HEK293T (cell line): ENCODE measurements around the gene ZMYM2.

Experiments used
- ARNT ChIP-seq: fragments of 450-650 bp; IDR thresholded peaks from 2 replicates; pipeline ENCODE4 v1.6.1; 2017; ENCODE audit warnings: mild to moderate bottlenecking
- BHLHE40 ChIP-seq: fragments of 450-650 bp; IDR thresholded peaks from 2 replicates; pipeline ENCODE4 v1.6.1; 2016; ENCODE audit warnings: mild to moderate bottlenecking, moderate library complexity, borderline replicate concordance
- CTBP1 ChIP-seq: fragments of 450-650 bp; IDR thresholded peaks from 2 replicates; pipeline ENCODE4 v1.6.1; 2016; ENCODE audit warnings: borderline replicate concordance
- FOXA1 ChIP-seq: fragments of 450-650 bp; IDR thresholded peaks from 2 replicates; pipeline ENCODE4 v1.6.1; 2016; ENCODE audit warnings: mild to moderate bottlenecking
- FOXK2 ChIP-seq: fragments of 450-650 bp; IDR thresholded peaks from 2 replicates; pipeline ENCODE4 v1.6.1; 2016; ENCODE audit warnings: mild to moderate bottlenecking
- FOXM1 ChIP-seq: fragments of 450-650 bp; IDR thresholded peaks from 2 replicates; pipeline ENCODE4 v1.6.1; 2017; ENCODE audit warnings: mild to moderate bottlenecking, borderline replicate concordance
- HDGF ChIP-seq: fragments of 450-650 bp; IDR thresholded peaks from 2 replicates; pipeline ENCODE4 v1.6.1; 2017; ENCODE audit warnings: antibody characterized with exemption, borderline replicate concordance
- NFRKB ChIP-seq: fragments of 450-650 bp; IDR thresholded peaks from 2 replicates; pipeline ENCODE4 v1.6.1; 2016; ENCODE audit warnings: mild to moderate bottlenecking, moderate library complexity
- SP1 ChIP-seq: fragments of 450-650 bp; IDR thresholded peaks from 2 replicates; pipeline ENCODE4 v1.6.1; 2017
- TARDBP ChIP-seq: fragments of 450-650 bp; IDR thresholded peaks from 2 replicates; pipeline ENCODE4 v1.6.1; 2016
- ZNF384 ChIP-seq: fragments of 450-650 bp; IDR thresholded peaks from 2 replicates; pipeline ENCODE4 v1.6.1; 2016
- TF ChIP-seq, protein P1 (sequence below): fragments of 450-650 bp; IDR thresholded peaks from 2 replicates; pipeline ENCODE4 v1.6.1; 2016

DNA sequence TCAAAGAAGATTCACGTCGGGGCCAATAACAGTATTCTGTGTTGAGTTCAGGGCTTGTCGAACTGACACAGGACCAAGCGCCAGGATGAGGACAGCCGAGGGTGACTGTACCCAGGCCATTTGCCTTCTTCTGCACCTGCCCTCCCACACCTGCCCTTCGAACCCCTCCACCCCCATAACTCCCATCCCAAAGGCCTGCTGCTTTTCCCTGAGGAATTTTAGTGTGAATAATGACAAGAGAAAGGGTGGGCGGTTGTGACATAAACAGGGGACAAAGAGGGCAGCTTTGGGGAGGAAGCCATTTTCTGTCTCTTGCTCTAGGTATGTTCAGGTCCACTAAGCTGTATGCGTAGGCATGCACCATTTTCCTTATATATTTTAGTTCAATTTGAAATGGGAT lies 176.2 kb downstream of the ZMYM2 start:
- TF ChIP-seq FOXM1 (no peak), BHLHE40 (no peak), NFRKB (no peak), HDGF (no peak), FOXA1 (no peak), TARDBP (no peak), SP1 (no peak), ZNF384 (no peak), ARNT (no peak), CTBP1 (no peak), FOXK2 (no peak)
- TF ChIP-seq, protein P1, sequence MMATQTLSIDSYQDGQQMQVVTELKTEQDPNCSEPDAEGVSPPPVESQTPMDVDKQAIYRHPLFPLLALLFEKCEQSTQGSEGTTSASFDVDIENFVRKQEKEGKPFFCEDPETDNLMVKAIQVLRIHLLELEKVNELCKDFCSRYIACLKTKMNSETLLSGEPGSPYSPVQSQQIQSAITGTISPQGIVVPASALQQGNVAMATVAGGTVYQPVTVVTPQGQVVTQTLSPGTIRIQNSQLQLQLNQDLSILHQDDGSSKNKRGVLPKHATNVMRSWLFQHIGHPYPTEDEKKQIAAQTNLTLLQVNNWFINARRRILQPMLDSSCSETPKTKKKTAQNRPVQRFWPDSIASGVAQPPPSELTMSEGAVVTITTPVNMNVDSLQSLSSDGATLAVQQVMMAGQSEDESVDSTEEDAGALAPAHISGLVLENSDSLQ = no peak
